GM12801 (cell line): ENCODE data around the gene ADCY3.

Experiments used
- TF ChIP-seq, protein P1 (sequence below): IDR thresholded peaks from one replicate; pipeline ENCODE4 v1.5.1; 2011; ENCODE audit warnings: control low read depth; ENCODE audit not compliant: insufficient read length; ENCODE audit errors: extremely low read depth

ADCY3 gene

DNA sequence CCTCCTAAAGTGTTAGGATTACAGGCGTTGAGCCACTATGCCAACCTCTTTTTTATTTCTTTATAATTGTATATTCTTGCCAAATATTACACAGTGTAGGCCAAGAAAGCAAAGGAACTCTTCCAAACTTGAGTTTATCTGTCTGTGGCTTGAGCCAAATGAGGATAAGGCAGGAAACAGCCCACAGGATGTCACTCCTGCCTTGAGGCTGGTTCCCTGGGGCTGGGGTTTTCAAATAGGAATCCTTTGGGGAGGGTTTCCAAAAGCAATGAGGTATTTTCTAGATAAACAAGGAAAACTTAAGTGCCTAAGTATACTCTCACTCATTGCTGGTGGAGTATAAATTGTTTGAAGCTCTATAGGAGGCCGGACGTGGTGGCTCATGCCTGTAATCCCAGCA is 56.4 kb downstream of the ADCY3 start:
- TF ChIP-seq, protein P1, sequence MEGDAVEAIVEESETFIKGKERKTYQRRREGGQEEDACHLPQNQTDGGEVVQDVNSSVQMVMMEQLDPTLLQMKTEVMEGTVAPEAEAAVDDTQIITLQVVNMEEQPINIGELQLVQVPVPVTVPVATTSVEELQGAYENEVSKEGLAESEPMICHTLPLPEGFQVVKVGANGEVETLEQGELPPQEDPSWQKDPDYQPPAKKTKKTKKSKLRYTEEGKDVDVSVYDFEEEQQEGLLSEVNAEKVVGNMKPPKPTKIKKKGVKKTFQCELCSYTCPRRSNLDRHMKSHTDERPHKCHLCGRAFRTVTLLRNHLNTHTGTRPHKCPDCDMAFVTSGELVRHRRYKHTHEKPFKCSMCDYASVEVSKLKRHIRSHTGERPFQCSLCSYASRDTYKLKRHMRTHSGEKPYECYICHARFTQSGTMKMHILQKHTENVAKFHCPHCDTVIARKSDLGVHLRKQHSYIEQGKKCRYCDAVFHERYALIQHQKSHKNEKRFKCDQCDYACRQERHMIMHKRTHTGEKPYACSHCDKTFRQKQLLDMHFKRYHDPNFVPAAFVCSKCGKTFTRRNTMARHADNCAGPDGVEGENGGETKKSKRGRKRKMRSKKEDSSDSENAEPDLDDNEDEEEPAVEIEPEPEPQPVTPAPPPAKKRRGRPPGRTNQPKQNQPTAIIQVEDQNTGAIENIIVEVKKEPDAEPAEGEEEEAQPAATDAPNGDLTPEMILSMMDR, result no peak

DNA sequence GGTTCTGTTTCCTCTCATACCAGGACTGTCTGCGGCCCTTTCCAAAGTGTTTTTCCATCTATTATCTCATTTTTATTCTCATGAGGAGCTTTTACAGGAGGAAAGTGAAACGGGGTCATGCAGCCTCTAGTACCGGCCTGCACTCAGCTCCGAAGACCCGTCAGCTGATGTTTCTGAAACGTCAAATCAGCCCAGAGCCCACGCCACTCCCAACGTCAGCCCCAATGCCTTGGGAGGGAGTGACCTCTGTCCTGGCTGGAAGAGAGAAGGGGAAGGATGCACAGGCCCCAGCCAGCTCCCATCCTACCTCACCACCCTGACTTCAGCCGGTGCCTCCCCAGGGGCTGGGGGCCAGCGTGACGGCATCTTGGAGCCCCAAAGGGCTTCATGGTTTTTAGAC is 58.5 kb downstream of the ADCY3 start:
- TF ChIP-seq, protein P1, result no peak

DNA sequence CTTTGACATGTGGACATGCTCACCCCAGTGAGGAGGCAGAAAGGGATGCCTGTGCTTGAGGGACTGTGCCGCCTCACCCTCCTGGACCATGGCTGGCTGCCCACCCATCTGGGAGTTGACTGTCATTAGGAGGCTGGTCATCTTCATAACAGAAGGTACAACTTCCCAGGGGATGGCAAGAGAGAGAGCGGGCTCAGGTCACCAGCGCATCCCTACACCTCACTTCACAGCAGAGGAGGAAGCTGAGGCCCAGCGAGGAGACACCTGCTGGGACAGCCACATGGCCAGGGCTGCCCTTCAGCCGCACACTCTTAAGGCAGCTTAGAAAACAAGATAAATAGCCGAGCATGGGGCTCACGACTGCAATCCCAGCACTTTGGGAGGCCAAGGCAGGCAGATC is 59.4 kb downstream of the ADCY3 start:
- TF ChIP-seq, protein P1, result no peak

DNA sequence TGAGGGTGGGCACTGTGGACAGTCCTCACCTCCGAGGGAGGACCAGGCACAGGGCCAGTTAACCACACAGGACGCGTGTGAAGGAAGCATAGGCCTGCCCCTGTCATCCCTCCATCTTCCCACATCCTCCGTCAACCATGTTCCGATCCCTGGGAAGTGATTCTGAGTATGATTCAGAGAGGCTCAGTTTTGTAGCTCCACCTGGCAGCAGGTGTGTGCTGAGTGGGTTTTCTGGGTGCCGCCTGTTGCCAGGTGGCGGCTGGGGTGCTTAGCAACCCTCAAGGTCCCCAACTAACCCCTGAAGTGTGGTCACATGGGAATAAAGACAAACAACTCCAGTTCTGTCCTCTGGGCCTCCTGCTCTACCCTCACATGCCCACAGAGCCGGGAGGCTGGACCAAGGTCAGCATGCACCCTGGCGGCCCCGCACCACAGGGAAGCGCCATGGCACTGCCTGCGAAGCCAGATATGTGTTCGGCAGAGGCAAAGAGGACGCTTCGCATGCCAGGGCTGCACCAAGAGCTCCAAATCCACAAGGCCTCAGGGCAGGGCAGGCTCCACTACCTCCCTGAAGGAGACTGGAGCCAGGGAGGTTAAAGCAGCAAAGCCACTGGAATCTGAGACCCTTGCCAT is 60.0 kb downstream of the ADCY3 start:
- TF ChIP-seq, protein P1, result no peak

DNA sequence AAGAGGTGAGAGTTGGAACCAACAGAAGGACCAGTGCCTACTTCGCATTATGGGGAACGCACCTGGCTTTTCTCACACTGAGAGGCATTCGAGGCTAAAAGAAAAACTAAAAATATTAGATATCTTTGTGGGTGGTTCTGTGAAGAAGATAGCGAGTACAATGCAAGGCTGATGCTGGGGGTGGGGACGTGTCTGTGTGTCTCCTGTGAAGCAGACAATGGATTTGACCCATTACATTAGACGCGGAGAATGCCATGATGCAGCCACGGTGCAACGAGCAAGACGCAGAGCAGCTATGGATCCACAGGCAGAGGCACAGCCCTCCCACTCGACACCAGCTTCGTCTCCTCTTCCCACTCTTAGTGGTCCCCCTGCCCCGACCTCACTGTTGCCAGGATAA is 61.0 kb downstream of the ADCY3 start:
- TF ChIP-seq, protein P1, result no peak

DNA sequence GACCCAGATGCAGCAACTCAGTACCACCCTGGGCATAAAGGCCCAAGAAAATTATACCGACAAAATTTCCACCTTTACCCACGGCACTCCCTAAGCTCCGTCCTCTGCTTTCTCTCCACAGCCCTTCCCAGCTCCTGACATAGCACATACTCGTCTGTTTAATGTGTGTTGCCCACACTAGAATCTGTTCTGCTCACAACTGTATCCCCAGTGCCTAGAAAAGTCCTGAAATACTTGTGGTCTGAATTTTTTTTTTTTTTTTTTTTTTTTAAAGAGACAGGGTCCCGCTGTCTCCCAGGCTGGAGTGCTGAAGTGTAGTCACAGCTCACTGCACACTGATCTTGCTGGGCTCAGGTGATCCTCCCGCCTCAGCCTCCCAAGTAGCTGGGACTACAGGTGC is 62.3 kb downstream of the ADCY3 start:
- TF ChIP-seq, protein P1, result no peak

DNA sequence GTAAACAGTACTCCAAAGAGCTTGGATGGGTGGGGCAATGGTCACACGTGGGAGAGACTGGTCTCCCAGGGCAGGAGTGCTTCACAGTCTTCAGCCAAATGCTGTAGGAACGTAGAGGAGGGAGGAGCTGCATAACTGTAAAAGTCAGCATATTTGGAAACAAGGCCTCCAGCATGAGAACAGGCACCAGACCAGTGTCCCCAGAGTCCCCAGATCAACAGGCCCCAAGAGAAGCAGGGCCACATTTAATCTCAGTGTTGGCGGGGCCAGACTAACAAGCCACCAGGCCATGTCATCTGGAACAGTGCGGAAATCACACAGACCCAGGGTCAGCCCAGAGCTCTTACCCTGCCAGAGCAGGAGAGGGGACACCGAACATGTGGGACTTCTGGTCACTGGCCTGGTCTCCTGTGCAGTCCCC is 63.2 kb downstream of the ADCY3 start:
- TF ChIP-seq, protein P1, result no peak
